AG10803 (cell line): ENCODE measurements around the gene YTHDF1.

Experiments used
- DNase-seq: peaks from one replicate; pipeline ENCODE4 v3.0.0; 2010; ENCODE audit warnings: low read depth
- H3K4me3 ChIP-seq: 2 replicates; pipeline ENCODE4 v1.5.1; 2011; ENCODE audit warnings: mild to moderate bottlenecking, low read length, control low read depth
- CTCF ChIP-seq: conservative IDR thresholded peaks from 2 replicates; pipeline ENCODE4 v1.5.1; 2011; ENCODE audit warnings: mild to moderate bottlenecking, low read length, control low read depth, inconsistent platforms

The YTHDF1 gene

GRCh38 chr20:63176034-63176426 is 39.9 kb downstream of the YTHDF1 start:
- no peak for DNase-seq

GRCh38 chr20:63175038-63175895 is 40.7 kb downstream of the YTHDF1 start:
- H3K4me3 ChIP-seq = no peak overlapping the region
- no peak for DNase-seq
- no peak for TF ChIP-seq CTCF

More at GRCh38 chr20:63176034-63176426, 39.9 kb downstream of the YTHDF1 start:
- H3K4me3 ChIP-seq = no peak overlapping the region
- TF ChIP-seq CTCF = no peak

- TF ChIP-seq CTCF = no peak
- no peak for DNase-seq
- H3K4me3 ChIP-seq = no peak overlapping the region
These were observed 41.5 kb downstream of the YTHDF1 start for GRCh38 chr20:63174309-63175037.

GRCh38 chr20:63173552-63174191 is 42.3 kb downstream of the YTHDF1 start:
- DNase-seq = no peak
- no peak for TF ChIP-seq CTCF
- no peak overlapping the region for H3K4me3 ChIP-seq

GRCh38 chr20:63172726-63173125 is 43.2 kb downstream of the YTHDF1 start:
- H3K4me3 ChIP-seq = no peak overlapping the region
- no peak for DNase-seq
- no peak for TF ChIP-seq CTCF

GRCh38 chr20:63171991-63172390 is 43.9 kb downstream of the YTHDF1 start:
- DNase-seq = no peak
- H3K4me3 ChIP-seq = no peak overlapping the region
- TF ChIP-seq CTCF = no peak

GRCh38 chr20:63169681-63170080 is 46.2 kb downstream of the YTHDF1 start:
- no peak for TF ChIP-seq CTCF
- no peak for DNase-seq
- H3K4me3 ChIP-seq = no peak overlapping the region
